ENCODE data around the gene STK32A. TPM values are rescaled to one million over a fixed set of nuclear protein-coding genes. Genes with fewer than 3 reads are reported as not detected.

Gene STK32A
- total RNA-seq, 4 donors from 2014 or later = 0.51 to 2.0 (median 0.97) TPM; not detected in 1

- no peaks in the 10 kb centered on the region for H3K9me3 ChIP-seq
- peaks cover 5 to 16% of the 10 kb centered on the region in 2 donors for H3K4me1 ChIP-seq
- H3K36me3 ChIP-seq = no peaks in the 10 kb centered on the region
- peak overlapping the region; percentile 3 to 51 for H3K27ac ChIP-seq
- no peak for DNase-seq
- TF ChIP-seq POLR2A (IDR thresholded peaks at IDR 0.05) (no peak), CTCF (IDR thresholded peaks at IDR 0.05) (no peak)
- no peaks in the 10 kb centered on the region for H3K27me3 ChIP-seq
- H3K4me3 ChIP-seq = no peak overlapping the region
- intact Hi-C loops (cut with DNase I; ENCODE audit: low total_unique reads) = no loop called here
Observed at GRCh38 chr5:147427521-147428401, 192.9 kb downstream of the STK32A start.

- no peak for TF ChIP-seq POLR2A (IDR thresholded peaks at IDR 0.05)
- intact Hi-C loops (cut with DNase I; ENCODE audit: low total_unique reads) = no loop called here
- DNase-seq = no peak
- H3K27ac ChIP-seq = peak overlapping the region; percentile 62 to 76
- peaks cover 9 to 16% of the 10 kb centered on the region in 2 donors for H3K4me1 ChIP-seq
- H3K27me3 ChIP-seq = no peaks in the 10 kb centered on the region
- no peaks in the 10 kb centered on the region for H3K36me3 ChIP-seq
- no peaks in the 10 kb centered on the region for H3K9me3 ChIP-seq
- no peak overlapping the region for H3K4me3 ChIP-seq
Observed at GRCh38 chr5:147430628-147431027, 195.8 kb downstream of the STK32A start.

DNA sequence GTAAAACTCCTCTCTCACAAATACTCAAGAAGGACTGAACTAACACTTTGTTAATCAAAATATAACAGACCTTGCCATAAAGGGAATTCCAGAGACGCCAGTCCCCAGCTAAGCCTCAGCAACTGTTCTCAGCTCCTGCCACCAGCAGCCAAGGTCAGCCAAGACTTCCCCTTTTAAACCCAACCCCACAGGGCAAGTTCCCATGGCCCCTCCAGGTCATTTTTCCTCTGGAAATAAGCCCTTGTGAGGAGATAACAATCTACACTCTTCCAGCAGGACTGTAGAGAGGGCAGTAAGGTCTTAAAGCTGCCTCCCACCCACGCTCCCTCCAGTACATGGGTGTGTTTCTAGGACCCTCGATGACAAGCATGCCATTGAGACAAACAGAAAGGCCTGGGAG lies 196.8 kb downstream of the STK32A start:
- no peaks in the 10 kb centered on the region for H3K9me3 ChIP-seq
- no peak for TF ChIP-seq CTCF (IDR thresholded peaks at IDR 0.05)
- TF ChIP-seq POLR2A (IDR thresholded peaks at IDR 0.05) = no peak
- no peak for DNase-seq
- H3K27me3 ChIP-seq = no peaks in the 10 kb centered on the region
- peak overlapping the region; percentile 62 to 76 for H3K27ac ChIP-seq
- intact Hi-C loops (cut with DNase I; ENCODE audit: low total_unique reads) = no loop called here
- H3K4me3 ChIP-seq = no peak overlapping the region
- H3K36me3 ChIP-seq = no peaks in the 10 kb centered on the region
- H3K4me1 ChIP-seq = peaks cover 9 to 16% of the 10 kb centered on the region in 2 donors

GRCh38 chr5:147432323-147432722 lies 197.5 kb downstream of the STK32A start:
- Histone ChIP-seq H3K27me3 (no peaks in the 10 kb centered on the region), H3K27ac (peak overlapping the region; percentile 62 to 76), H3K9me3 (no peaks in the 10 kb centered on the region), H3K4me1 (peaks cover 8 to 16% of the 10 kb centered on the region in 2 donors), H3K36me3 (no peaks in the 10 kb centered on the region), H3K4me3 (no peak overlapping the region)
- DNase-seq = no peak
- no peak for TF ChIP-seq CTCF (IDR thresholded peaks at IDR 0.05)
- TF ChIP-seq POLR2A (IDR thresholded peaks at IDR 0.05) = no peak
- intact Hi-C loops (cut with DNase I; ENCODE audit: low total_unique reads) = no loop called here

DNA sequence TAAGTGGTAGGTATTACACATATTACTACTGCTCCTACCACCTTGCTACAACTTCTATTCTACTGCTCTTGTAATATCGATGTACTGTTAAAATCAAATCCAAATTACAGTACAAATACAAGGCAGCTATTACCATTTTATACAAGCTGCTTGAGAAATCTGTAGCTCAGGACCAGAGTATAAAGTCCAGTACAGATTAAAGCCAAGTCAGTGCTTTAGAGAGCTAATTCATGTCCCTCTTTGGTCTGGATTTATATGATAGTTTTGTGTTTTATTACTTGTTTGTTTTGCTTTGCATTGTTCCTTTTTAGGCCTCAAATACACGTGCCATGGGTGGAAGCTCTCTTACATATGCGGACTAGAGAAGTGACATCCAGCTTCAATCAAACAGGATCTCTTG lies 199.2 kb downstream of the STK32A start:
- H3K4me1 ChIP-seq = peaks cover 6 to 9% of the 10 kb centered on the region in 2 donors
- no peaks in the 10 kb centered on the region for H3K9me3 ChIP-seq
- TF ChIP-seq POLR2A (IDR thresholded peaks at IDR 0.05) (no peak), CTCF (IDR thresholded peaks at IDR 0.05) (no peak)
- H3K36me3 ChIP-seq = no peaks in the 10 kb centered on the region
- DNase-seq = no peak
- H3K4me3 ChIP-seq = no peak overlapping the region
- H3K27me3 ChIP-seq = no peaks in the 10 kb centered on the region
- intact Hi-C loops (cut with DNase I; ENCODE audit: low total_unique reads) = no loop called here
- no peak overlapping the region for H3K27ac ChIP-seq

Measured in uterus (tissue), 4 donors.